A204.1 (cell line): ENCODE data around the gene SH3BP5L.

ENCODE experiments used
- FAIRE-seq: peaks from 2 replicates; lab custom pipeline; 2012; peaks lifted over from hg19 to GRCh38; lab: Jason Lieb, UNC

Gene SH3BP5L

GRCh38 chr1:248776991-248777390 is 48.7 kb downstream of the SH3BP5L start:
- FAIRE-seq = no peak

GRCh38 chr1:248775441-248775840 is 50.3 kb downstream of the SH3BP5L start:
- no peak for FAIRE-seq
